GM12878 (cell line): ENCODE results near the gene CSTF1. TPM values are rescaled to one million over a fixed set of nuclear protein-coding genes. Genes with fewer than 3 reads are reported as not detected.

Experiments used
- ATAC-seq: fragments of 200-7000 bp; cut with Tn5 transposase; 3 replicates; pipeline ENCODE4 v1.9.1; 2020; ENCODE audit warnings: mild to moderate bottlenecking, moderate library complexity
- BruUV-seq: library from RNA; stranded (reverse); fragments of 400-500 nt; replicated peaks from 2 replicates; lab custom pipeline; 2021; lab: Mats Ljungman, UMichigan
- CTCF ChIA-PET: fragments of 300-600 bp; sonication (Branson Sonifier 250); formaldehyde crosslinking; extraction: SDS; loops from one replicate; lab custom pipeline; 2021; ENCODE audit warnings: inconsistent platforms; lab: Yijun Ruan, JAX
- POLR2A ChIA-PET: fragments of 350-600 bp; formaldehyde crosslinking; extraction: SDS; loops from one replicate; lab custom pipeline; 2021; ENCODE audit warnings: inconsistent platforms; lab: Charles Lee
- RAD21 ChIA-PET: fragments of 300-600 bp; sonication (Branson Sonifier 250); formaldehyde crosslinking; loops from one replicate; lab custom pipeline; 2023; ENCODE audit warnings: antibody characterized with exemption; ENCODE audit not compliant: unreplicated experiment; lab: Charles Lee
- SMC1A ChIA-PET: fragments of 300-600 bp; sonication (Branson Sonifier 250); formaldehyde crosslinking; loops from one replicate; lab custom pipeline; 2023; ENCODE audit not compliant: unreplicated experiment, uncharacterized antibody; lab: Charles Lee
- DNase-seq: peaks from one replicate; pipeline ENCODE4 v3.0.0-alpha.2; 2011; ENCODE audit warnings: low read depth, low spot score
- FAIRE-seq: peaks from 3 replicates; lab custom pipeline; 2011; peaks lifted over from hg19 to GRCh38; lab: Jason Lieb, UNC
- H2AFZ ChIP-seq: 2 replicates; pipeline ENCODE4 v1.6.0; 2011; ENCODE audit warnings: low read depth, low read length, control low read depth; ENCODE audit not compliant: control insufficient read depth
- H3K27ac ChIP-seq: 2 replicates; pipeline ENCODE4 v1.5.1; 2011; ENCODE audit warnings: control low read depth; ENCODE audit not compliant: control insufficient read depth, insufficient read depth
- H3K27me3 ChIP-seq, 2 experiments: replicated peaks in 1 of 2; 2 replicates each; pipeline versions ENCODE4 v1.6.0 to v1.6.1; 2011; ENCODE audit warnings: low read length in 1 of 2; ENCODE audit not compliant: control insufficient read depth in 2 of 2, insufficient read depth in 2 of 2
- H3K36me3 ChIP-seq, 2 experiments: 2 replicates each; pipeline ENCODE4 v1.5.1; 2011; ENCODE audit warnings: low read length in 1 of 2; ENCODE audit not compliant: control insufficient read depth in 2 of 2, insufficient read depth in 2 of 2
- H3K4me1 ChIP-seq: 2 replicates; pipeline ENCODE4 v1.6.1; 2011; ENCODE audit warnings: mild to moderate bottlenecking, low read length, moderate library complexity, mixed read lengths; ENCODE audit not compliant: control insufficient read depth, insufficient read depth
- H3K4me2 ChIP-seq: 2 replicates; pipeline ENCODE4 v1.6.0; 2011; ENCODE audit warnings: control low read depth; ENCODE audit not compliant: control insufficient read depth, insufficient read depth
- H3K4me3 ChIP-seq: fragments of 200-600 bp; sonication (generic); 2 replicates; pipeline ENCODE4 v1.5.1; 2016
- H3K79me2 ChIP-seq: 2 replicates; pipeline ENCODE4 v1.6.0; 2011; ENCODE audit warnings: low read length; ENCODE audit not compliant: control insufficient read depth, insufficient read depth
- H3K9ac ChIP-seq: 2 replicates; pipeline ENCODE4 v1.8.0; 2011; ENCODE audit warnings: low read length, control low read depth, mixed read lengths; ENCODE audit not compliant: control insufficient read depth, insufficient read depth
- H3K9me3 ChIP-seq: replicated peaks from 3 replicates; pipeline ENCODE4 v1.5.1; 2011; ENCODE audit warnings: mild to moderate bottlenecking, low read length; ENCODE audit not compliant: control insufficient read depth, insufficient read depth
- H4K20me1 ChIP-seq: 2 replicates; pipeline ENCODE4 v1.6.0; 2011; ENCODE audit not compliant: control insufficient read depth, insufficient read depth
- IKZF1 ChIP-seq: fragments of 450-650 bp; conservative IDR thresholded peaks from 2 replicates; pipeline ENCODE4 v1.6.1; 2017; ENCODE audit warnings: antibody characterized with exemption, mild to moderate bottlenecking
- SMARCA5 ChIP-seq: fragments of 450-650 bp; IDR thresholded peaks from 2 replicates; pipeline ENCODE4 v1.6.1; 2017; ENCODE audit warnings: mild to moderate bottlenecking
- SPI1 ChIP-seq: IDR thresholded peaks from 2 replicates; pipeline ENCODE4 v1.6.1; 2011; ENCODE audit warnings: low read depth, mild to moderate bottlenecking, low read length, moderate library complexity, borderline replicate concordance; ENCODE audit not compliant: insufficient read depth
- WGBS: methylation state at CpG from one replicate; pipeline ENCODE4 v1.1.6; 2016; ENCODE audit warnings: low lambda C conversion rate; ENCODE audit not compliant: insufficient replicate concordance, insufficient coverage; ENCODE audit errors: missing lambda C conversion rate; 5-methylcytosine and 5-hydroxymethylcytosine counted together
- in situ Hi-C: fragments of 300-500 bp; cut with MboI; formaldehyde crosslinking; loops from 9 replicates; pipeline ENCODE4 v1.14.3; 2018; ENCODE audit warnings: mixed read lengths
- intact Hi-C: fragments of 100-400 bp; cut with micrococcal nuclease; formaldehyde crosslinking; loops from one replicate; pipeline ENCODE4 v1.14.2; 2022; ENCODE audit not compliant: unreplicated experiment
- polyA plus RNA-seq, 11 experiments: library from polyadenylated mRNA; depleted of rRNA in 4 of 11; unstranded in 6 of 11; stranded (reverse) in 5 of 11; fragments of >200 nt; fragmentation: Nextera tagmentation in 4 of 11; fragmentation: Illumina TruSeq in 1 of 11; extraction: Ambion mirVana in 4 of 11; extraction: Trizol in 1 of 11; gene quantifications; 1 replicate in 1 of 11; 2 replicates in 10 of 11; pipeline versions ENCODE4 v1.2.1 to v1.2.3, GENCODE V29; 2011 to 2016; ENCODE audit warnings: inconsistent platforms in 2 of 11, missing spikeins in 2 of 11, low read depth in 1 of 11
- total RNA-seq, 4 experiments: library from RNA; depleted of rRNA in 3 of 4; stranded (reverse); fragments of >200 nt in 3 of 4; fragmentation: Illumina TruSeq in 1 of 4; extraction: Trizol in 1 of 4; gene quantifications; 2 replicates each; pipeline versions ENCODE4 v1.2.1 to v1.2.3, GENCODE V29; 2013 to 2021

CSTF1 gene
- total and polyA plus RNA-seq, 10 of the 15 experiments (the other 5 are each of a cell fraction or from before 2014, with no cell fraction given) = 41.8 to 89.1 (median 50.1) TPM

DNA sequence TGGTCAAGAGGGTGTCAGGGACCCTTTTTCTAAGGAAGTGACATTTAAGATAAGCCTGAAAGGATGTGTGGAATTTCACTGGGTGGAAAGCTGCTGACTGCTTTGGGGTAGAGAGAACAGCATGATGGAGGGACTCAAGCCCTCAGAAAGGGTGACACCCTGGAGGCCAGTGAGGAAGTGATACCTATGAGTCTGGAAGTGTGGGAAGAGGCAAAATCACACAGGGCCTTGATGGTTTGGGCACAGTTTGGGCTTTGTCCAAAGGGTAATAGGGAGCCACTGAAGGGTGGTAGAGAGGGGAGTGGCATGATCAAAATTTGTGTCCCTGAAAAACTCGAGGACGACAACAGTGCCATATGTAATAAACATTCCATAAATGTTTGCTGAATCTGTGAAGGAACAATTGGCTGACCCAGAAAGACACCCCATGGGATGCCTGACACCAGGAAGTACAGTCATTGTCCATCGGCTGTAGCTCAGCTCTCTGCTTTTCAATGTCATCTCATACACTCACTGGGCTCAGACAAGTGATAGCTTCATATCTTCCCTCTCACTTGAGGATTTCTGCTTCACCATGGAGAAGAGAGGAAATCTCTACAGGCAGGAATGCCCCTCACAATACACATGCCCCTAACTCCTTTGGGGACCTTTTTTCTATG, 40.9 kb downstream of the CSTF1 start:
- WGBS = 78% methylated on average over 3 of the region's 3 CpGs
- BruUV-seq = no TSS peak
- TF ChIP-seq SPI1 (peak; percentile 54; the same call in 1 of the 2 replicates), SMARCA5 (no peak)

DNA sequence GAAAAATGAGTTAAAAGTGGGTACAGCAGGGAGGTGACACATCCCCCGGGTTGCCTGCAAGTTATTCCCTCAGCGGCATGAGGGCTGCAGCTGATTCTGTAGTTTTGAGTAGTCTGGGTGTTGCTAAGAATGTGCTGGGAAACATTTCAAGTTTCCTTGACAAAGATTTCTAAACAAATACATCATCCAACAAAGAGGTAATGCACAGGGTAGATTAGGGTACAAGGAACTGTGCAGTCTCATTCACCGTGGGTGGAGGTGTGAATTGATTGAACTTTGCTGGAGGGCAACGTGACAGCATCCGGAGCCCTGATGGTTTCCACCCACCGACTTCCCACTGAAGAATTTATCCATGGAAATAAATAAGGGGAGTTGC, 41.4 kb downstream of the CSTF1 start:
- CTCF ChIA-PET = interaction anchor here (1.3 to 1.5 kb wide), 2 partner anchors 13 to 37 kb away, joined by 3 to 4 read pairs; no protein-coding TSS in a partner anchor
- ATAC-seq = no peak
- H3K79me2 ChIP-seq = no peaks in the 10 kb centered on the region

More for the DNA sequence above, 40.9 kb downstream of the CSTF1 start:
- RAD21 ChIA-PET = interaction anchor here (0.7 kb wide), 1 partner anchor 39 kb away, joined by 3 read pairs; no protein-coding TSS in a partner anchor
- in situ Hi-C loops = no loop called here
- no peak overlapping the region for H3K4me3 ChIP-seq
- no peaks in the 10 kb centered on the region for H4K20me1 ChIP-seq
- intact Hi-C loops = no loop called here
- DNase-seq (no peak), FAIRE-seq (no peak), ATAC-seq (no peak)
- no peak overlapping the region; the same call in 1 of the 2 replicates for H2AFZ ChIP-seq
- CTCF ChIA-PET = interaction anchor here (1.3 to 1.5 kb wide), 2 partner anchors 13 to 36 kb away, joined by 3 to 4 read pairs; no protein-coding TSS in a partner anchor
- no peaks in the 10 kb centered on the region for H3K36me3 ChIP-seq
- SMC1A ChIA-PET = interaction anchor here (1.4 to 1.6 kb wide), 2 partner anchors 8 to 10 kb away, joined by 5 to 7 read pairs; no protein-coding TSS in a partner anchor
- no peaks in the 10 kb centered on the region for H3K79me2 ChIP-seq
- H3K9ac ChIP-seq = no peak overlapping the region
- no peak overlapping the region for H3K27ac ChIP-seq
- no peaks in the 10 kb centered on the region for H3K27me3 ChIP-seq
- no peaks in the 10 kb centered on the region for H3K9me3 ChIP-seq
- no peak overlapping the region for H3K4me2 ChIP-seq
- POLR2A ChIA-PET = no interaction called here
- peaks cover 10% of the 10 kb centered on the region for H3K4me1 ChIP-seq

More for the DNA sequence above, 41.4 kb downstream of the CSTF1 start:
- POLR2A ChIA-PET = no interaction called here
- in situ Hi-C loops (no loop called here), intact Hi-C loops (no loop called here)
- no peak for FAIRE-seq
- Histone ChIP-seq H3K9me3 (no peaks in the 10 kb centered on the region), H3K36me3 (no peaks in the 10 kb centered on the region), H4K20me1 (no peaks in the 10 kb centered on the region), H3K27me3 (no peaks in the 10 kb centered on the region), H3K4me2 (no peak overlapping the region), H3K4me1 (peaks cover 7% of the 10 kb centered on the region), H3K4me3 (no peak overlapping the region), H2AFZ (no peak overlapping the region; the same call in 1 of the 2 replicates), H3K9ac (no peak overlapping the region), H3K27ac (no peak overlapping the region)
- SMC1A ChIA-PET = interaction anchor here (1.4 to 1.6 kb wide), 3 partner anchors 8 to 42 kb away, joined by 3 to 7 read pairs (median 5); partner anchors contain the start of genes AURKA and CSTF1
- DNase-seq = no peak
- 85% methylated on average over 6 of the region's 6 CpGs for WGBS
- TF ChIP-seq IKZF1 = no peak
- RAD21 ChIA-PET = interaction anchor here (0.7 kb wide), 1 partner anchor 39 kb away, joined by 3 read pairs; no protein-coding TSS in a partner anchor
- no TSS peak for BruUV-seq
